ENCODE results near the gene ENOX1.

Gene ENOX1

DNA sequence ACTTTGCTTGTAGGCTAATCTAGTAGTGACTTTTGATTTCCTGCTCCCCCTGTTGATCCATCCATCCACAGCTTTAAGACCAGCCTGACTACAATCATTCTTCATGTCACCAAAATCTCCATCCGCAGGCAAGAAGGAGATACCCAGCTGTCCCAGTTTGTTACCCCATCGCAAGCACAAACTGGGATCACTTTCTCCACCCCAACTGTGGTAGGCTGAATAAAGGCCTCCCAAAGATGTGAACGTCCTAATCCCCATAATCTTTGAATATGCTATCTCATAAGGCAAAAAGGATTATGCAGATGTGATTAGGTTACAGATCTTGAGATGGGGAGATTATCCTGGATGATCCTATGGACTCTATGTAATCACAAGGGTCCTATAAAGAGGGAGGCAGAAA is 202.0 kb downstream of the ENOX1 start:
- DNase-seq = no peak

DNA sequence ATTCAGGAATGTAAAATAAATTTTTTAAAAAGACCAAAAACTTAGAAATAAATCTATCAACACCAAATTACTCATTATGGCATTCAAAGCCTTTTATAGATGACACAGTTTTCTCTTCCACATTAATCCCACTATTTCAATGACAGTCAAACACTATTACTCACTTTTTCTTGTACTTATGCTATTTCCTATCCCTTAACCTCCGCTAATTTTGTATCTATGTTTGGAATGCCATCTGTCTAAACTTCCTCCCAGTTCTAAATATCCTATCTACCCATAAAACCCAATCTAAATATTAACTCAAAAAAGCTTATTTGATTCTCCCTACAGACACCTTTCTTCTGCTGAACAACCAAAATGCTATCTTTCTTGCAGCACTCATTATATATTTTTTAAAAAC is 203.5 kb downstream of the ENOX1 start:
- DNase-seq = no peak

DNA sequence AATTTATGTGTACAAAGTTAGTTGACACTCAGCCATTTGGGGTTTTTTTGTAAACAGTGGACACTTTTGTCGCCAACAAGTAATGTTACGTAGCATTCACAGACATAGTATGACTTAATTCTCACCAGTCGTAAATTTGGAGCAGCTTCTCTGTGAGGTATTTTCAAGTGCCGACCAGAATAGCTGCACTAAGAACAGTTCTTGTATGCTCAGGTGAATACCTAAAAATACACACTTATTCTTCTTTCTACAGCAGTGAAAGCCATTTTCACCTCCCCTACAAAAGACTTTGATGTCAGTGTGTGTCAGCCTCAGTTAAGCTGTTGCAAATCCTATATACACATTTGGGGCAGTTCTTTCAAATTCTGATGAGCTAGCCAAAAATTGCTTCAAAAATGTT is 206.5 kb downstream of the ENOX1 start:
- no peak for DNase-seq

DNA sequence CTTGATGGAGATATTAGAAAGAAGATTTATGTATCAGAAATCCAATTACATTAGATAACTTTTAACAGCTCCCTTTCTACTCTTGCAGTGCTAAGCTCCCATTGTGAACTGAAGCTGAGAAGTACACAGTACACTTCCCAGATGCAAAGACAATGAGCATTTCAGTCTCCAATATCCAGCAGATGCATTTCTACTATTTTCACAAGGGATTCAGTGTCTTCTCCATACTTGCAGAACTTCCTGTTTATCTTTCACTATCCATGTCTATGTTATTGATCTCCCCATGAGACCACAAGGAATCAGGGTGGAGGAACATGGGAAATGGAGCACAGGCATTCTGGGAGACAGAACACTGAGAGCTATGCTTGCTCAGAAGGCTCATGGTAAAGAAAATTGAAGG is 207.5 kb downstream of the ENOX1 start:
- no peak for DNase-seq

DNA sequence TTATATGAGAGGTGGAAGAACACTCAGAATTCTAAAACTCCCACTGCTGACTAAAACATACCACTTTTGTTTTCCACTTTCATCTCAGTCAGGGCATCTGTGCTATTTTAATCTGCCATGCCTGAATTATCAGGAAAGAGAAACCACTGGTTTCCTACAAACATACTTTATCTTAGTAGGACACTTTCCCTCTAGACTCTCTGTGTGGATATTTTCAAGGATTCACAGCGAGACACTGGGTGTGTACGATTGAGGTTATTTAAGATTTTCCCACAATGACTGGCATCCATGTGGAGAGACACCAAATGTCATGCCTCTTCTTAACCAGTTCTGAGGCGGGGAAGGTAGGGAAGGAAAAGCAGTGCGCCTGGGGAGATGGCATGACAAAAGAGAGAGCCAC is 212.2 kb downstream of the ENOX1 start:
- DNase-seq = no peak

DNA sequence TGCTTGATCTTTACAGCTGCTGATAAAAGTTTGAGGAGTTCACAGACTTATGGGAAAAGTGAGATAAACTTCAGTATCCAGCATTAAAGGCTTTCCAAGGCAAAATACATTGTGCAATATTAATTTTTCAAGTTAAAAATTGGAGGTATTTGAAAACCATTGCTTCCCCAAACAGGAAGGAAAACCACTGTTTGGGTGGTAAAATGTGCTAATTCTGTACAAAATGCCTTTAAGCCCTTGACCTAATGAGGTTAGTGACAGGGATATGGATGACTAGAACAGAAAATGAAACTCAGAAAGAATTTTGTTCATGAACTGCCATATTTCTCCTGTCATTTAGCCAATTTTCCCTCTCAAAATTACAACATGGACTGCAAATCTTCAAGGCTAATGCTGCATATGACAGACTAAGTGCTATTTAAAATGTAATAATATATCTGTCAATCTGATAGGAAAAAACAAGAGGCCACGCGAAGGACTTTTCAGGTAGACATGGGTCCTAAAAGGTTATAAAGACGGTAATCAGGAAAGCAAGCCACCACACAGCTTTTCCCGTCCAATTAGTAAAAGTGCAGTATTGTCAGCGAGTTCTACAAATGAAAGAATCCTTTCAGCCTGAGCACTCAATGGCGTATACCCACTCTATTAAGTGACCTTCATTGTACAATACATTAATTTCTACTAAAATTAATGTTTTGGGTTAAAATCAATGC is 212.8 kb downstream of the ENOX1 start:
- no peak for DNase-seq

DNA sequence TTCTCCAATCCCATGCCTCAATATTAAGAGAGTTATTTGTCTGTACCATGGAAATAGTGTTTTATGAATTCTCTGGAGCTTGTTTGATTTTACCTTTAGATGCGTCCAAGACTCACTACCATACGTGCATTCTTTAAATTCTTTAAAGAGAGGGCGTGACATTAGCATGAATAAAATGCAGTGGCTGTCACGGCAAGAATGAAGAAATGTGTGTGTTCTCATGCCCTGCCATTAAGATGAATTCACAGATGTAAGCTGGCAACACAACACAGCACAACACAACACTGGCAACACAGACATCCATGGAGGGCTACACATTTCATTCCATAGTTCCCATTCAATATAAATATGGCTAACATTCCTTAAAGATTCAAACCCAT is 213.4 kb downstream of the ENOX1 start:
- no peak for DNase-seq

DNA sequence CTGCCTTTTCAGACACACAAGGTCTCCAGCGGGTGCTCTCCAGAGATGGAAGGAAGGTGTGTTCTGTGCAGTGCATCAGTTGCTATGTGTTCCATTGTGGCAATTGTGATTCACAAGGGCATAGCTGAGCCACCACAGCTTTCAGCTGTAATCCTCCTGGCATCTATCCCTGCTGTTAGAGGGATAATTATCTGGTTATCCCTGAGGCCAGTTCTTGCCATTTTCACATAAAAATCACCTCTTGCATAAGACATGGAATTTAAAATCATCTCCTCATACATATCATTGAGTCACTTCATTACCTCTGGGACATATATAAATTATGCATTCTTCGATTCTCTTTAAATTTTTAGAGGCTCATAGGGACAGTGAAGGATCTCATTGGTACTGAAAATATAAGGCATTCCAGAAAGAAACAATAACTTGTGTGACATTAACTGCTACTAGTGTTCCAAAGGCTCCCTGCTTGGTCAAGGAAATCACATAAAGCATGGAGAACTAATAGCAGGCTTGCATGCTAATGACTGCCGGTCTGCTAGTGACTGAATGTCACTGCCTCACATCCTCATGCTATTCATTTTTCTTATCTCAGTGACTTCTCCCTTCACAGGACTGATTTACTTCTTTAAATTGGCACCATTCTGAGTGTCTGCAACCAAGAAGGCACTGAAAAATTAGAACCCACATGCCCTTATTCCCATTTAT is 214.0 kb downstream of the ENOX1 start:
- no peak for DNase-seq

DNA sequence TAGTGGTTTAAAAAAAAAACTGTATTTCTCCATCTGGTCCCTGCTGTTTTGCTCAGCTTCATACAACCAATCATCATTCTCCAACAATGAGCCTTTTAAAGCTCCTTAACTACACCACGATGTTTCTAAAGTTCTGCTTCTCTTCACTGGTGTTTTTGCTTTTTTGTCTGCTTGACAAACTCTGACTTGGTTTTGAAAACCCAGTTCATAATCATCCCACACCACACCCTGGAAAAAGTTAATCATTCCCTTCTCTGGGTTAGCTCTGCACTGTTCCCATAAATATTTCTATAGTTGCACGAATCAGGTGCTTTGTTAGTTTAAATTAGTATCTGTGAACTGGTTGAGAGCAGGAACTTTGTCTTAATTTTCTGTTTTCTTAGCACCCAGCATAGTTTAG is 217.1 kb downstream of the ENOX1 start:
- DNase-seq = no peak

DNA sequence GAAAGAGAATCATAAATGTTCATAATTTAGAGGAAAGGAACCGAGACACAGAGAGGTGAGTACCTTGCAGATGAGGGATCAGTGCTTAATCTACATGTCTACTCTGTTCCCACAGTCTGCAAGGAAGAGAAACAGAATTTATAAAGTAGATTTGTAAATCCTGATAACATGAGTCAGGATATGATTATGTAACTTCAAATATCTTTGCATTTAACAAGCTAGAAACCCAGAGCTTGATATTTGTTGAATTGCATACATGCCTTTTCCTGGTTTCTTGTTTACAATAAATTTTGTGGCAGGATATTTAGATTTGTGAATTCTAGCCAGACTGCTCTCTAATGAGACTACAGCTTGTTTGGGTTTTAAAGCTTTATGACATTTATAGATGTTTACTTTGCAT is 219.2 kb downstream of the ENOX1 start:
- DNase-seq = no peak

DNA sequence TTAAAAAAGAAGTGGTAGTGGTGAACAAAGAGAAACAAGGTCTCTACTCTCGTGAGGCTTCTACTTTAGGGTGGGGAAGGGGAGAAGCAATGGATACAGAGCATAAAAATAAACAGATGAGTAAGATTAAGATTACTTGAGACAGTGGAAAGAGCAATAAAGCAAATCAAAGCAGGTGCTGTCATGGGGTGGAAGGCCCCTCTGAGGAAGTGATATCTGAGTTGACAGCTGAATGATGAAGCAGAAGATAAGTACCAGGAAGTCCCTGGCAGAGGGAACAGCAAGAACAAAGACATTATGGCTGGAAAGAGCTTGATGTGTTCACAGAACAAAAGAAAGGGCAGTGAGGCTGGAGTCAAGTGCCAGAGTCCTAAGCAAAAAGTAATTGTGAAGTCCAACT is 221.8 kb downstream of the ENOX1 start:
- no peak for DNase-seq

DNA sequence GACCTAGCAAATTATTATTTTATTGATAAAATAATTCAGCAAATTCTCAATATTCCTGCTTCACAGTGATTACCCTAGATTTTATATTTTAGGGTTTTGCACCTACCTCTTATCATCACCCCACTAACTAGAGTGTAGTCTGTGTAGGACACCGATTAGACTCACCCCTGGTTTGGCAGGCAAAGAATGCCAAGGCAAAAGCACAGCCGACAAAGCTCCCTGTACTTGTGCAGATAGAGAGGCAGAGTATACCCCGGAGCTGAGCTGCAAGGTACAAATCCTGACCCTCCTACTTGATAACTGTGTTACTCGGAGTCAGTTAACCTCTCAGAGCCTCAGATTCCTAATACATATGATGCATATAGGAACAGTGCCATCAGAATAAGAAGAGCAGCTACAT is 225.7 kb downstream of the ENOX1 start:
- no peak for DNase-seq

DNA sequence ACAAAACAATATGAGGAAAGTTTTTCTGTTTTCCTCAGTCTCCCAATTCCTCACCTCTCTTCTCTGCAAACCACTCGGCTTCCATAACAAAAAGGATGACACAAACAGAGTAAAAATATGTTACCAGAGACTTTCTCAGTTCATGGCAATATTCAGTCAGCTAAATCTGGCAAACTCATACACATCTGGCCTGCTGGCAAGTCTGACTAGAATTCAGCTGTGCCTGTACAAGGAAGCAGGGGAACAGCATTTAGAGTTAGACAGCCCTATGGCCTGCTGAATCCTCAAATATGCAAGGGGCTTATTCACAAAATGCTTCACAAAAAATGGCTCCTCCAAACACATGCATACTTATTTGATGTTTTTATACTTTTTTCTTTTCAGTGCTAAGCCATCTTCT is 227.8 kb downstream of the ENOX1 start:
- DNase-seq = no peak

DNA sequence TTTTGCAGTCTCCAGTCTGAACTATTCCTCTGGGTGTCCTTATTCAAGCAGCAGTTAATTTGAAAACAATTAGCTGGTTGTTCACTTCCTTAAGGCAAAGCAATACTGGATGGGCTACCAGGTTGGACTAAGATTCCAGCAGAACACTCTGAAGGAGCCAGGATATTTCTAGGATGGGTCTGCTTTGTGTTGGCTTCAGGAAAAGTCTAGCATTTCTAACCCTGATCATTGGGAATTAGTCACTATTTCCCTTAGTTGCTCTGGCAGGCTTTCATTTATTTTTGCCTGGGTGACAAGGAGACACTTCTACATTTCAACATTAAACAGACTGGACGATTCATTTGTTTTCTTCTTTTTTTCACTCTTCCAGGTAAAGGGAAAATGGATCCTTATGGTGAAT is 228.4 kb downstream of the ENOX1 start:
- no peak for DNase-seq

DNA sequence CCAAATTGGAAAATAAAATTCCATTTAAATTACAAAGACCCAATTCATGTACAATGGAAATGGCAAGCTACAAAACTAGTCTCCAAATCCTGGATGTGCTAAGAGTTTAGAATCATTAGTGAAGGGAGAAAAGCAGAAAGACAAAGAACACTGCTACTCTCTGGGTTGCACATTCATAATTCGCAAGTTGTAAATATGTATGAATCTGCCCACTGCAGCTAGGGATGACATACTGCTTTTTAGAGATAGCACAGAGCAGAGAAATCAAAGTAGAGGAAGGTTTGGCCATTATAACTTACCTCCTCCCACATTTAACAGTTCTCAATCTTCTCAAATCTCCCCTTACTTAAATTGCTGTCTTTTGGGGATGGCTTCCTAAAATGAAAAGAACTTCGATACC is 231.1 kb downstream of the ENOX1 start:
- DNase-seq = no peak

DNA sequence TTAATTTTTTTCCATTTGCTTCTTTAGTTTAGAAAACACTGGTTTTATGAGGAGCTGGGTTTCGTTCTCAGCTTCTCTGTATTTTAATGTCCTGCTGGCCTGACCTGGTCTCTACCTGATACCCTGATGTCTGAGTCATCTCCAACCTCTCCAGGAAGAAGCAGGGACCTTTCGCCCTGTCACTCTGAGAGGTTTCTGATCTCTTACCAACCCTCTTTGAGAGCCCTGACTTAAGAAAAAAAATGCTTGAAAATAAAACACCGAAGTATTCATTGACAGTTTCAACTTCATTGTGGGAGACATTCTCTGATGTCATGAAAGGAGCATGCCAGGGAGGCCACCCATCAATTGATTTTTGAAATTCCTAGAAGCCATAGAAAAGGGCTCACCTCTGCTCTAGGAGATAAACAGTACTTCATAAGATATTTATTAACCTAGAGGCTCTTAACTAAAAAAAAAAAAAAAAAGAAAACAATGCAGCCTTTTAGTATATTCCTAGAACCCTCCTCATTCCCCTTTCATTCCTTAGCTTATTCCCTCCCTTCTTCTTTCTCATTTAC is 234.8 kb downstream of the ENOX1 start:
- DNase-seq = no peak

DNA sequence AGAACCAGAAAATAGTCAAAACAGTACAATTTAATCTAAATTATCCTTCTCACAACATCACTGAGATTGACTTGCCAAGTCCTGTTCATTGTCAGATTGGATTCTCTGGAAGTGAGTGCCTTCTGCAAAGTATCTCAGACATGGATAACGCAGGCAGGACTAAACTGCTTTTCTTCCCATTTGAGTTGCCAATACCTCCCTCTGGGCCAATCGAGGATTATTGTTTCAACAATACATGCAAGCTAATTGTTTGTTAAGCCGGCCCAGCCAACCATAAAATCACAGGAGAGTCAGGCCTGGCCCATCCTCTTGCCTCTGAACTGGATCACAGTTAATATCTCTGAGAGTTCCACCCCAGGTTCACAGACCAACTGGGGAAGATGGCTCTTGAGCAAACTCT is 240.0 kb downstream of the ENOX1 start:
- no peak for DNase-seq

DNA sequence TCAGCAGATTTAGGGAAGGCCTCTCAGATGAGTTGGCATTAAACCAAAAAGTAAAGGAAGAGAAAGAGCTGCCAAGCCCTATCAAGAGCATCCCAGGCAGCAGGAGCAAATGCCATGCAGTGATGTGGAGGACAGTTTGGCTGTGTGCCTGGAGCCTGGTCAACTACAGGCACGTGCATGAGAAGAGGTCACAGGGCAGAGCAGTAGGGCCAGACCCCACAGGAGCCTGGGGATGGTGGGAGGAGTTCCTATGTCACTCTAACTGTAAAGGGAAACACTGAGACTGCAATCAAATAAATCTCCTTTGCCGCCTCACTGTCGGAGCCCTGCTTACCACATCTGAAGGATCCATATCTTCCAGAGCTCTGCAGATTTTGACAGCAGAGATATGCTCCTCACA is 240.5 kb downstream of the ENOX1 start:
- DNase-seq = no peak

DNA sequence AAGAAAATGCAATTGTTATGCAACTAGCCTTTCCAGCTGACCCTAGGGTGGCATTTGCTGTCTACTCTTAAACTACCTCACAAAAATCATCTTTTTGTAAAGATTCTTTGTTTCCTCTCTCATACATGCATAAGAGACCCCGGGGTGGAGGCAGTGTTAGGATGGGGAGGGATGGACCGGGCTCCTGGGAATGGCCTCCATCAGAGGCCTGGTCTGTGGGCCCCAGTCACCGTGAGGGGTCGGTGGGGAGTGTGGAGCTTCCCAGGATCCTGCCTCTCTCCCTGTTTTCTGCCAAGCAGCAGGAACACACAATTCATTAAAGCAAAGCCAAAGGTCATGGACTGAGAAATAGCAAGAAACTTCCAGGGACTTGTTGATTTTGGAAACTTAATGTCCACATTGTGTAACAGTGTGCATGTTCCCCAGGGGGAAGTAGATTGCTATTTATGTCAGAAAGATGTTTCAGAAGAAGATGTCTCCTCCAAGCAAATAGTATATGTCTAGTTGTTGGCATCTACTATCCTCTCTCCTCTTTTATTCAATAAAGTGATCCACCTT is 241.4 kb downstream of the ENOX1 start:
- no peak for DNase-seq

DNA sequence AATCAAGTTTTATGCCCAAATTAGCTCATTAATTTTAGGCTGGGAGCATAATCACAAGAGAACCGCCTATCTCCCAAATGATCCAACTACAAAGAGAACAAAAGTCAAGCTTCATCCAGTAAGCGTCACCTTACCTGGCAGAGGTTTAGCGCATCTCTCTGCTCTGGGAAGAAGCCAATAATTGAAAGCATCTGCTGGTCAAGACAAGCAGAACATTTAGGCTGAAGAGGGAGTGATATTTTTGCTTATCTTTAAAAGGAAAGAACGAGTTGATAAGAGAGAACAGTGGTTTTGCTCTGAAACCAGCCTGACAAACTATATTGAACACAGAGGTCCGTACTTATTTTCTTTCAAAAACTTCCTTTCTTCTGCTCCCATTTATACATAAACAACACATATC is 242.1 kb downstream of the ENOX1 start:
- no peak for DNase-seq

DNA sequence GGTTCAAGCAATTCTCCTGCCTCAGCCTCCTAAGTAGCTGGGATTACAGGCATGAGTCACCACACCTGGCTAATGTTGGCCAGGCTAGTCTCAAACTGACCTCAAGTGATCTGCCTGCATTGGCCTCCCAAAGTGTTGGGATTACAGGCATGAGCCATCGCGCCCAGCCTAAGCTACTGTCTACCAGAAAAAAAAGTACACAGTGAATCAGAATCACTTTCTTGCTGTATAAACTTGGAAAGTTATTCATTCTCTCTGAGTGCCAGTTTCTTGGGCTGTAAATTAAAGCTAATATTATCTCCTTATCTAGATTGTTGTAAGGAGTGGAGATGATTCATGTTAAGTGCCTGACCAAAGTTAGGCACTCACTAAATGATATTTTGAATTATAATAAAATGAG is 242.8 kb downstream of the ENOX1 start:
- DNase-seq = no peak

DNA sequence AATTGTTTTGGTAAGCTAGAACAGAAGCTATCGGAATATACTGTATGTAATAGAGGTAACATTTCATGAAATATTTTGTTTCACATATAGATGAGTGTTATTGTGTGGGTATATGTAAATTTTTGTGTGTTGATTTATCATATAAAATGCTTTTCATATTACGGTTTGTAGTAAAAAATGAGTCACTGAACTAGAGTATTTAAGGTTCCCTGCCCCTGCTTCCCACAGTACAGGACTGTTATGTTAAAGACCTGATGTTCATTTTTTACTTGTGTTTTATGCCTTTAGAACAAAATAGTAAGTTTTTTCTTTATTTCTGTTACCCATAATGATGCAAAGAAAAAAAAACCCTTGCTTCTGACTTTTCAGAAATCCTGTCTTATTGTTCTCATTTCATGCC is 243.4 kb downstream of the ENOX1 start:
- no peak for DNase-seq

DNA sequence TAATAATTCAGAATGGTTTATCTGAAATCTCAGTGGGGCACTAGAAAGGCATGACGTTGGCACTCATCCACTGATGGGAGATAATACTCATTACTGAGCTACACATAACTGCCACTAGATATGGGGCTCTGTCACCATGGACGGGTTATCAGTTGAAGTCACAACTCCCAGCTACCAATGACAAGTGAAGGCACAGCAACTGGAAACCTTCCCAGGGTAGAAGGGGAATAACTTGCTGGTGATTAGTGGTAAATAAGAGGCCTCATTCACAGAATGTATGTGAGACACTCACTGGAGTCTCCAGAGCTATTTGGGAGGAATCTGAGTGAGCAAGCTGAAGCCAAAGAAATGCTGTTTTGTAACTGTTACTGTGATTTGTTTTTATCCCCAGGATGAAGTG is 249.6 kb downstream of the ENOX1 start:
- no peak for DNase-seq

DNA sequence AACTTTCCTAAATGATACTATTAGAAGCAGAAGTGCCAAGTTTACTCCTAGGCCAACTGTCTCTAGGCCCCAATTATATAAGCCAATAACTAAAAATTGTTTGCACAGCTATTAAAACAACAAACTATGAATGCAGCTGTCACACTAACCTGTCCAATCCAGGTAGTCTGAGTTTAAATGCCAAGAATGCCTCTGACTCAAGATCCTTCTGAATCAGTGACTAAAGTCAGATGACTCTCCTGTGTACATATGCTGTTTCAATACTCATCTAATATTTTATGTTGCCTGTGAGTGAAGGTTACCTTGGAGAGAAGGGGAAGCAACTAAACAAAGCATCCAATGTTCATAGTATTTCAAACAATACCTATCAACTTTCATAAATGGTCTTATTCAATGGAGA is 257.0 kb downstream of the ENOX1 start:
- DNase-seq = no peak
